Neuronal stem cell (in vitro differentiated cells): ENCODE data around the gene PFKP.

ENCODE experiments used
- DNase-seq: peaks from one replicate; pipeline ENCODE4 v3.0.0-alpha.2; 2013; ENCODE audit warnings: low spot score
- H2AFZ ChIP-seq: one replicate; pipeline ENCODE4 v1.6.1; 2013; ENCODE audit warnings: mild to moderate bottlenecking, low read length, inconsistent platforms
- H2AK5ac ChIP-seq: 2 replicates; pipeline ENCODE4 v1.6.1; 2013; ENCODE audit warnings: low read depth, mild to moderate bottlenecking, inconsistent platforms, low read length, moderate library complexity, mixed read lengths
- H2BK120ac ChIP-seq: 2 replicates; pipeline ENCODE4 v1.6.1; 2013; ENCODE audit warnings: low read depth, mild to moderate bottlenecking, inconsistent platforms, low read length, moderate library complexity, mixed read lengths
- H2BK12ac ChIP-seq: one replicate; pipeline ENCODE4 v1.6.1; 2013; ENCODE audit warnings: low read length, inconsistent platforms
- H2BK15ac ChIP-seq: 2 replicates; pipeline ENCODE4 v1.6.1; 2013; ENCODE audit warnings: mild to moderate bottlenecking, low read length, inconsistent platforms, mixed read lengths
- H2BK5ac ChIP-seq: one replicate; pipeline ENCODE4 v1.6.1; 2013; ENCODE audit warnings: inconsistent platforms, mild to moderate bottlenecking, low read length, moderate library complexity
- H3K14ac ChIP-seq: one replicate; pipeline ENCODE4 v1.6.1; 2013; ENCODE audit warnings: low read length, inconsistent platforms
- H3K18ac ChIP-seq: 2 replicates; pipeline ENCODE4 v1.6.1; 2013; ENCODE audit warnings: low read length, inconsistent platforms
- H3K23ac ChIP-seq: 2 replicates; pipeline ENCODE4 v1.6.1; 2013; ENCODE audit warnings: low read depth, mild to moderate bottlenecking, mixed read lengths, low read length, inconsistent platforms; ENCODE audit not compliant: poor library complexity
- H3K27ac ChIP-seq: replicated peaks from 3 replicates; pipeline ENCODE4 v1.5.1; 2013; ENCODE audit warnings: low read length, inconsistent platforms
- H3K27me3 ChIP-seq, 3 experiments: 2 replicates each; pipeline ENCODE4 v1.6.1; 2013; ENCODE audit warnings: low read length in 3 of 3, mild to moderate bottlenecking in 2 of 3, inconsistent platforms in 1 of 3, low read depth in 1 of 3, mixed read lengths in 1 of 3, moderate library complexity in 1 of 3; ENCODE audit not compliant: control insufficient read depth in 3 of 3, insufficient read depth in 3 of 3
- H3K36me3 ChIP-seq, 2 donors: replicated peaks in 1 of 2; 2 replicates each; pipeline ENCODE4 v1.6.1; 2013; ENCODE audit warnings: low read length in 2 of 2; ENCODE audit not compliant: control insufficient read depth in 2 of 2, insufficient read depth in 2 of 2
- H3K4ac ChIP-seq: 2 replicates; pipeline ENCODE4 v1.6.1; 2013; ENCODE audit warnings: inconsistent platforms, mild to moderate bottlenecking, low read length, moderate library complexity
- H3K4me1 ChIP-seq, 2 donors: 1 replicate in 1 of 2; 2 replicates in 1 of 2; pipeline ENCODE4 v1.6.1; 2013; ENCODE audit warnings: low read length in 2 of 2, low read depth in 1 of 2; ENCODE audit not compliant: control insufficient read depth in 2 of 2, insufficient read depth in 1 of 2
- H3K4me2 ChIP-seq: one replicate; pipeline ENCODE4 v1.6.1; 2013; ENCODE audit warnings: mild to moderate bottlenecking, low read length, inconsistent platforms; ENCODE audit not compliant: insufficient read depth, poor library complexity, severe bottlenecking
- H3K4me3 ChIP-seq, 2 donors: 2 replicates each; pipeline ENCODE4 v1.5.1; 2013; ENCODE audit warnings: low read length in 2 of 2, mild to moderate bottlenecking in 2 of 2, inconsistent platforms in 1 of 2, moderate library complexity in 1 of 2
- H3K79me1 ChIP-seq: one replicate; pipeline ENCODE4 v1.6.1; 2013; ENCODE audit warnings: low read depth, mild to moderate bottlenecking, inconsistent platforms, low read length, moderate library complexity
- H3K9ac ChIP-seq: one replicate; pipeline ENCODE4 v1.6.1; 2013; ENCODE audit warnings: mild to moderate bottlenecking, low read depth, low read length, inconsistent platforms; ENCODE audit not compliant: poor library complexity
- H3K9me3 ChIP-seq, 2 donors: replicated peaks in 1 of 2; 2 replicates each; pipeline versions ENCODE3 to v1.6.1; 2013; ENCODE audit warnings: low read length in 2 of 2, mild to moderate bottlenecking in 2 of 2, inconsistent platforms in 1 of 2, low read depth in 1 of 2, mixed read lengths in 1 of 2, moderate library complexity in 1 of 2; ENCODE audit not compliant: control insufficient read depth in 2 of 2, insufficient read depth in 1 of 2
- H4K8ac ChIP-seq: one replicate; pipeline ENCODE4 v1.6.1; 2013; ENCODE audit warnings: low read depth, mild to moderate bottlenecking, inconsistent platforms, low read length, moderate library complexity
- H4K91ac ChIP-seq: one replicate; pipeline ENCODE4 v1.6.1; 2013; ENCODE audit warnings: low read length, low read depth, mild to moderate bottlenecking, inconsistent platforms; ENCODE audit not compliant: poor library complexity
- WGBS, 2 donors: extraction: QIAGEN DNeasy Blood & Tissue Kit; methylation state at CpG; one replicate each; pipeline ENCODE4 v1.1.7; 2013; ENCODE audit warnings: missing lambda C conversion rate in 2 of 2, mixed read lengths in 1 of 2; ENCODE audit not compliant: insufficient read length in 2 of 2, insufficient replicate concordance in 1 of 2; ENCODE audit errors: extremely low coverage in 2 of 2; 5-methylcytosine and 5-hydroxymethylcytosine counted together

Gene PFKP

DNA sequence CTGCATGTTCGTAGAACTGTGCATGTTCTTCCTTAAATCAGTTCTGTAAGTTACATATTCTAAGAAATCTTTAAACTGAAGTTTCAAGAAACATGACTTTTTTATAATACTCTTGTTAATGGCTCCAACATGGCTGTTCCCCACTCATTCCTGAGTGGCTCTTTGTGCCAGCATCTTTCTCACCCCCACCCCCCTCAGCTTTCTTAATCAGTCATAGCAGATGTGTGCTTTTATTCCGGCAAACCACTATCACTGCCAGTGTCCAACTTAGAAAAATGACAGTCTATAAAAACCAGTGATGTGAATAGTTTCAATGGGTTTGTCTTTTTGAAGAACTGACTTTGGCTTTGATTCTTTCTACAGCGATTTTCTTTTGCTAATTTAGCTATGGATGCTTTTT is 67.7 kb downstream of the PFKP start:
- no peak for DNase-seq
- no peak overlapping the region for H3K27ac ChIP-seq
- no peak overlapping the region for H3K14ac ChIP-seq
- H3K4ac ChIP-seq = no peak overlapping the region
- no peak overlapping the region for H4K91ac ChIP-seq
- WGBS, 2 donors = no CpG with 5 or more reads among the region's 3 CpGs
- no peak overlapping the region for H3K18ac ChIP-seq
- H3K4me2 ChIP-seq = no peak overlapping the region
- no peak overlapping the region for H2BK12ac ChIP-seq
- no peak overlapping the region for H2AFZ ChIP-seq
- H2BK15ac ChIP-seq = no peak overlapping the region
- no peak overlapping the region for H3K9ac ChIP-seq
- no peak overlapping the region for H4K8ac ChIP-seq
- no peaks in the 10 kb centered on the region for H3K27me3 ChIP-seq
- H3K36me3 ChIP-seq = peaks cover 42 to 87% of the 10 kb centered on the region in 2 donors
- no peaks in the 10 kb centered on the region for H3K9me3 ChIP-seq
- H2AK5ac ChIP-seq = no peak overlapping the region
- no peaks in the 10 kb centered on the region for H3K4me1 ChIP-seq
- H3K23ac ChIP-seq = no peak overlapping the region
- no peak overlapping the region for H3K4me3 ChIP-seq
- no peak overlapping the region for H2BK5ac ChIP-seq
- no peaks in the 10 kb centered on the region for H3K79me1 ChIP-seq
- no peak overlapping the region for H2BK120ac ChIP-seq

DNA sequence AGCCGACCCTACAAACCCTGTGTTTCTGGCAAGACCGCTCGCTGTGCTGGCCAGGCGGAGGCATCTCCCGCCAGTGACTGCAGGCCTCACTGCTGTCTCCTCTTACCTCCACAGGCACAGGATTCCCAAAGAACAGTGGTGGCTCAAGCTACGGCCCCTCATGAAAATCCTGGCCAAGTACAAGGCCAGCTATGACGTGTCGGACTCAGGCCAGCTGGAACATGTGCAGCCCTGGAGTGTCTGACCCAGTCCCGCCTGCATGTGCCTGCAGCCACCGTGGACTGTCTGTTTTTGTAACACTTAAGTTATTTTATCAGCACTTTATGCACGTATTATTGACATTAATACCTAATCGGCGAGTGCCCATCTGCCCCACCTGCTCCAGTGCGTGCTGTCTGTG is 69.0 kb downstream of the PFKP start:
- no peaks in the 10 kb centered on the region for H3K4me1 ChIP-seq
- no peak overlapping the region for H3K4me3 ChIP-seq
- peaks cover 43 to 97% of the 10 kb centered on the region in 2 donors for H3K36me3 ChIP-seq
- no peaks in the 10 kb centered on the region for H3K9me3 ChIP-seq
- H3K27ac ChIP-seq = no peak overlapping the region
- H3K79me1 ChIP-seq = no peaks in the 10 kb centered on the region
- H2BK120ac ChIP-seq = no peak overlapping the region
- no peak overlapping the region for H3K23ac ChIP-seq
- WGBS, 2 donors = no CpG with 5 or more reads among the region's 14 CpGs
- no peak overlapping the region for H3K9ac ChIP-seq
- no peak overlapping the region for H2BK15ac ChIP-seq
- no peak overlapping the region for H4K91ac ChIP-seq
- no peak overlapping the region for H2BK5ac ChIP-seq
- no peaks in the 10 kb centered on the region for H3K27me3 ChIP-seq
- no peak overlapping the region for H3K18ac ChIP-seq
- H4K8ac ChIP-seq = no peak overlapping the region
- H2AK5ac ChIP-seq = no peak overlapping the region
- no peak overlapping the region for H2AFZ ChIP-seq
- DNase-seq = no peak
- H3K14ac ChIP-seq = no peak overlapping the region
- no peak overlapping the region for H2BK12ac ChIP-seq
- H3K4ac ChIP-seq = no peak overlapping the region
- no peak overlapping the region for H3K4me2 ChIP-seq

- H2BK15ac ChIP-seq = no peak overlapping the region
- no CpG with 5 or more reads among the region's 21 CpGs for WGBS, 2 donors
- peaks cover 42 to 100% of the 10 kb centered on the region in 2 donors for H3K36me3 ChIP-seq
- DNase-seq = no peak
- no peak overlapping the region for H3K4me2 ChIP-seq
- H2AK5ac ChIP-seq = no peak overlapping the region
- H2AFZ ChIP-seq = no peak overlapping the region
- H3K9ac ChIP-seq = no peak overlapping the region
- no peaks in the 10 kb centered on the region for H3K79me1 ChIP-seq
- no peak overlapping the region for H3K23ac ChIP-seq
- H3K4me1 ChIP-seq = no peaks in the 10 kb centered on the region
- no peak overlapping the region for H2BK120ac ChIP-seq
- H3K9me3 ChIP-seq = no peaks in the 10 kb centered on the region
- no peak overlapping the region for H3K18ac ChIP-seq
- H3K27ac ChIP-seq = no peak overlapping the region
- H4K91ac ChIP-seq = no peak overlapping the region
- H3K27me3 ChIP-seq = no peaks in the 10 kb centered on the region
- H2BK5ac ChIP-seq = no peak overlapping the region
- no peak overlapping the region for H4K8ac ChIP-seq
- no peak overlapping the region for H2BK12ac ChIP-seq
- H3K4ac ChIP-seq = no peak overlapping the region
- no peak overlapping the region for H3K4me3 ChIP-seq
- no peak overlapping the region for H3K14ac ChIP-seq
These were observed 69.6 kb downstream of the PFKP start for GRCh38 chr10:3136763-3137611.

- DNase-seq = no peak
- no peak overlapping the region for H3K18ac ChIP-seq
- H2AFZ ChIP-seq = no peak overlapping the region
- H3K4me1 ChIP-seq = no peaks in the 10 kb centered on the region
- no peak overlapping the region for H2BK5ac ChIP-seq
- no peak overlapping the region for H3K23ac ChIP-seq
- no peaks in the 10 kb centered on the region for H3K9me3 ChIP-seq
- H3K36me3 ChIP-seq = peaks cover 37 to 100% of the 10 kb centered on the region in 2 donors
- H3K27me3 ChIP-seq = no peaks in the 10 kb centered on the region
- no peak overlapping the region for H3K4ac ChIP-seq
- H3K9ac ChIP-seq = no peak overlapping the region
- no CpG with 5 or more reads among the region's 41 CpGs for WGBS, 2 donors
- H3K4me2 ChIP-seq = no peak overlapping the region
- H2BK12ac ChIP-seq = no peak overlapping the region
- H3K4me3 ChIP-seq = peak overlapping the region in 1 of 2 donors; percentile 45
- no peak overlapping the region for H2BK120ac ChIP-seq
- H3K79me1 ChIP-seq = no peaks in the 10 kb centered on the region
- no peak overlapping the region for H4K91ac ChIP-seq
- H3K14ac ChIP-seq = no peak overlapping the region
- H2AK5ac ChIP-seq = no peak overlapping the region
- no peak overlapping the region for H2BK15ac ChIP-seq
- no peak overlapping the region for H3K27ac ChIP-seq
- H4K8ac ChIP-seq = no peak overlapping the region
These were observed 70.8 kb downstream of the PFKP start for GRCh38 chr10:3137958-3138726.
